Right lobe of liver (tissue), 6 donors: ENCODE results near the gene CCDC141. TPM values are rescaled to one million over a fixed set of nuclear protein-coding genes. Genes with fewer than 3 reads are reported as not detected.
A peak's percentile ranks its signal among the peaks of the same experiment; 100 is the strongest.

Experiments used
- ATAC-seq, 4 donors: fragments of 200-7000 bp; cut with Tn5 transposase; one replicate each; pipeline ENCODE4 v1.9.1; 2020; ENCODE audit warnings: mild to moderate bottlenecking in 4 of 4, moderate library complexity in 4 of 4
- DNase-seq, 3 donors: peaks; one replicate each; pipeline ENCODE4 v3.0.0-alpha.2; 2020
- H3K27ac ChIP-seq, 3 donors: fragments of 200-600 bp; one replicate each; pipeline ENCODE4 v1.8.0; 2022
- H3K27me3 ChIP-seq, 2 donors: fragments of 200-600 bp; one replicate each; pipeline ENCODE4 v1.8.0; 2022
- H3K36me3 ChIP-seq, 4 donors: fragments of 200-600 bp; sonication (generic) in 1 of 4; one replicate each; pipeline versions ENCODE4 v1.5.1 to v1.8.0; 2017 to 2022; ENCODE audit warnings: control low read depth in 1 of 4
- H3K4me1 ChIP-seq, 4 donors: fragments of 200-600 bp; sonication (generic) in 1 of 4; one replicate each; pipeline versions ENCODE4 v1.5.1 to v1.8.0; 2017 to 2022; ENCODE audit warnings: control low read depth in 1 of 4
- H3K4me3 ChIP-seq, 3 donors: fragments of 200-600 bp; one replicate each; pipeline ENCODE4 v1.8.0; 2022
- H3K9me3 ChIP-seq, 4 donors: fragments of 200-600 bp; sonication (generic) in 1 of 4; one replicate each; pipeline versions ENCODE4 v1.5.1 to v1.8.0; 2017 to 2022; ENCODE audit warnings: control low read depth in 1 of 4
- CTCF ChIP-seq, 4 donors: fragments of 200-600 bp in 3 of 4; fragments of 450-650 bp in 1 of 4; IDR thresholded peaks; one replicate each; pipeline versions ENCODE4 v1.5.1 to v1.8.0; 2016 to 2022; ENCODE audit warnings: antibody characterized with exemption in 4 of 4, mild to moderate bottlenecking in 2 of 4
- POLR2A ChIP-seq: fragments of 450-650 bp; IDR thresholded peaks from one replicate; pipeline ENCODE4 v1.6.1; 2017; ENCODE audit warnings: antibody characterized with exemption, mild to moderate bottlenecking
- WGBS: methylation state at CpG from one replicate; pipeline ENCODE4 v1.1.6; 2018; ENCODE audit warnings: low coverage, low lambda C conversion rate; ENCODE audit not compliant: insufficient coverage; ENCODE audit errors: missing lambda C conversion rate; 5-methylcytosine and 5-hydroxymethylcytosine counted together
- intact Hi-C, 2 donors: fragments of 100-400 bp; cut with DNase I; formaldehyde crosslinking; loops; one replicate each; pipeline versions ENCODE4 v1.11.2 to v1.14.1; 2022
- total RNA-seq, 6 experiments: library from RNA; depleted of rRNA in 2 of 6; stranded (reverse); fragments of >200 nt in 2 of 6; fragmentation: NEBNext Ultra II Directional in 3 of 6; extraction: Animal tissue kit (Norgen Biotek cat#: 25700) in 3 of 6; gene quantifications; one replicate each; pipeline versions ENCODE4 v1.1.0 to v1.2.4, GENCODE V29; 2016 to 2023
- donor health status: DM: no; HTN: yes; CAD: no.
- donor health status: DM: no; HTN: no; CAD: no.
- donor health status: DM: no; HTN: no; CAD: no.
- donor health status: DM: no; HTN: yes; CAD: no.
- donor health status: DM: no; HTN: yes; CAD: no.

CCDC141 gene
- total RNA-seq, 6 experiments from 2014 or later: 0.20 to 0.98 (median 0.58) TPM

- WGBS: 70% methylated on average over 3 of the region's 3 CpGs
Observed at GRCh38 chr2:179071810-179072355, 21.9 kb upstream of the CCDC141 start.

DNA sequence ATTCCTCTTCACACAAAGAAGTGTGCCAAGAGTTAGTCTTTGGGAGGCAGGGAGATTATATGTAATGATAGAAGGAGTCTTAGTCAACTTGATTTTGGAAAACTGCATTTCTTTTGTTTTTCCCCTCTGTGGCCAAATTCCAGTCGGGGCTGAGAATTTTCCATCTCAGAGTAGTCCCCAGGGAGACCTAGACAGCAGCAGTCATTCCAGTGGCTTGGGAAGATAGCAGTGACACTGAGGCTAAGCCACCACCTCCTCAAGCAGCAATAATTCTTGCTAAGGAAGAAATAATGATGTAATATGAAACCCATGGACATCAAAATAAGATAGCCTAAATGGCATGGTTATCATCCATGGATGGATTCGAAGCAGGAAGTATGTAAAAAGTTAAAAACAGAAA, 21.0 kb upstream of the CCDC141 start:
- TF ChIP-seq CTCF (IDR thresholded peaks at IDR 0.05): no peak
- no peak for TF ChIP-seq POLR2A
- WGBS: 59% methylated on average over 2 of the region's 2 CpGs
- intact Hi-C loops: no loop called here
- no peaks in the 10 kb centered on the region for H3K27me3 ChIP-seq
- H3K27ac ChIP-seq: no peak overlapping the region
- H3K4me3 ChIP-seq: no peak overlapping the region
- no peak for ATAC-seq
- no peaks in the 10 kb centered on the region for H3K36me3 ChIP-seq
- no peak for DNase-seq
- no peaks in the 10 kb centered on the region for H3K4me1 ChIP-seq
- H3K9me3 ChIP-seq: no peaks in the 10 kb centered on the region

More at GRCh38 chr2:179071810-179072355, 21.9 kb upstream of the CCDC141 start:
- H3K36me3 ChIP-seq: no peaks in the 10 kb centered on the region
- TF ChIP-seq POLR2A: no peak
- no peak for TF ChIP-seq CTCF (IDR thresholded peaks at IDR 0.05)
- intact Hi-C loops: no loop called here
- ATAC-seq (no peak), DNase-seq (no peak)
- H3K4me3 ChIP-seq: no peak overlapping the region
- no peaks in the 10 kb centered on the region for H3K4me1 ChIP-seq
- H3K27me3 ChIP-seq: no peaks in the 10 kb centered on the region
- no peaks in the 10 kb centered on the region for H3K9me3 ChIP-seq
- no peak overlapping the region for H3K27ac ChIP-seq

DNA sequence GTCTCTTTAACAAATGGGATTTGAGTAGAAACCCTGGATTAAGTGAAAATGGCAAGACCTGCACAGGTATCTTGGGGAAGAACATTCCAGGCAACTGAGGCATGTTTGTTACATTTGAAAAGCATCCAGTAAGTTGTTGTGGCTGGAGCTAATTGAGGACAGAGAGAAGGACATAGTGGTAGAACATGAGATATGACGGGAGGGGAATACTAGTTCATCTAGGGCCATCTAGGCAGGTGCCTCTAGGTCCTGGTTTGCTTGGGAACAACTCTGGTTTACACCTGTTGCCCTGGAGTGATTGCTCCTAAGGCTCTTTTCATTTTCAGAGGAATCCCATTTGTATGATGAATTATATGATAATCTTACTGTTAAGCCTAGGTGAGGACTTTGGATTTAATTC, 19.7 kb upstream of the CCDC141 start:
- intact Hi-C loops: no loop called here
- TF ChIP-seq CTCF (IDR thresholded peaks at IDR 0.05): no peak
- TF ChIP-seq POLR2A: no peak
- DNase-seq (no peak), ATAC-seq (no peak)
- Histone ChIP-seq H3K9me3 (no peaks in the 10 kb centered on the region), H3K27ac (no peak overlapping the region), H3K36me3 (no peaks in the 10 kb centered on the region), H3K4me1 (no peaks in the 10 kb centered on the region), H3K4me3 (no peak overlapping the region), H3K27me3 (no peaks in the 10 kb centered on the region)
- 89% methylated on average over 1 of the region's 1 CpG for WGBS

DNA sequence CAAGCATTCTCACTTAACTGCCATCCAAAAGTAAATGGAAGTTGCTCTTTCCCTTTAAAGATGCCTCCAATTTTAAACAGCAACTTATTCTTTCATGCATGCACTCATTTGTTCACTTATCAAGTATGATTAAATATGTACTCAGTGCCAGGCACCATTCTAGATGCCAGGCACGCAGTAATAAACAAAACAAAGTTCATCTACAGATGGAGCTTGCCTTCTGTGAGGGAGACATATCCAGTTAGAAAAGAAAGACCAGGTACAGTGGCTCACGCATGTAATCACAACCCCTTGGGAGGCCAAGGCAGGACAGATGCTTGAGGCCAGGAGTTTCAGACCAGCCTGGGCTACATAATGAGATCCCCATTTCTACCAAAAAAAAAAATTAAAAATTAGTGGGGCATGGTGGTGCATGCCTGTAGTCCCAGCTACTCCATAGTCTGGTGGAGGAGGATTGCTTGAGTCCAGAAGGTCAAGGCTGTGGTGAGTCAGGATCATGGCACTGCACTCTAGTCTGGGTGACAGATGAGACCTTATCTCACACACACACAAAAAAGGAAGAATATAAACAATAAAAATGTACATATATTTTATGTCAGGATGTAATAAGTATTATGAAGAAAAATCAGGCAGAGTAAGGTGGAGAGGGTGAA, 19.2 kb upstream of the CCDC141 start:
- Histone ChIP-seq H3K36me3 (no peaks in the 10 kb centered on the region), H3K9me3 (no peaks in the 10 kb centered on the region), H3K27me3 (no peaks in the 10 kb centered on the region), H3K4me3 (no peak overlapping the region), H3K4me1 (no peaks in the 10 kb centered on the region), H3K27ac (no peak overlapping the region)
- 54% methylated on average over 2 of the region's 2 CpGs for WGBS
- TF ChIP-seq POLR2A: no peak
- no peak for TF ChIP-seq CTCF (IDR thresholded peaks at IDR 0.05)
- peak in 1 of 4 donors; percentile 34 for ATAC-seq
- no peak for DNase-seq
- intact Hi-C loops: no loop called here
